ENCODE results near the gene MRPS9. TPM values are rescaled to one million over a fixed set of nuclear protein-coding genes. Genes with fewer than 3 reads are reported as not detected.

The MRPS9 gene
- total and polyA plus RNA-seq, 9 of the 15 experiments (the other 6 are each of a cell fraction or from before 2014, with no cell fraction given) = 46.2 to 143 (median 65.6) TPM

DNA sequence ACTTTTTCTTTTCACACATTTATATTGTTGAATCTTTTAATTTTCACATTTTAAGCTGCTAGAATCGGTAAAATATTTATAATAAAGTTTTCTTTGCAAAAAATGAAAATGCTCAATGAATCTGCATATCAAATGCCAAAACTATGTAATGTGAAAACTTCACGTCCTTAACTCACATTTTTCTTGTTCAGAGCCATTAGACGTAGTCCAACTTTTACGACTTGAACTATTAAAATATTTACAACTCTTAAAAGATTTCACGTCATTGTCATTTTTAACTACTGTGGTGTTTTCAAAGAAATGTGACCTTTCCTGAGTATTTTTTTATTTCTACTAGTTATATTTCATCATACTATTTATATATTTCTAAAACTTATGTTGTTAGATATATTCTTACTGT is 54.9 kb downstream of the MRPS9 start (continued):
- TF ChIP-seq ZNF408 (CRISPR knock-in tag; IDR thresholded peaks at IDR 0.05; ENCODE audit: low read depth) = peak; percentile 92
- no peak for TF ChIP-seq KAT8 (IDR thresholded peaks at IDR 0.05; ENCODE audit: low read depth)
- no peak for TF ChIP-seq ZNF41 (CRISPR knock-in tag; conservative IDR thresholded peaks at IDR 0.05)
- TF ChIP-seq IFI16 (CRISPR knock-in tag; IDR thresholded peaks at IDR 0.05) = no peak
- TF ChIP-seq, protein P1, sequence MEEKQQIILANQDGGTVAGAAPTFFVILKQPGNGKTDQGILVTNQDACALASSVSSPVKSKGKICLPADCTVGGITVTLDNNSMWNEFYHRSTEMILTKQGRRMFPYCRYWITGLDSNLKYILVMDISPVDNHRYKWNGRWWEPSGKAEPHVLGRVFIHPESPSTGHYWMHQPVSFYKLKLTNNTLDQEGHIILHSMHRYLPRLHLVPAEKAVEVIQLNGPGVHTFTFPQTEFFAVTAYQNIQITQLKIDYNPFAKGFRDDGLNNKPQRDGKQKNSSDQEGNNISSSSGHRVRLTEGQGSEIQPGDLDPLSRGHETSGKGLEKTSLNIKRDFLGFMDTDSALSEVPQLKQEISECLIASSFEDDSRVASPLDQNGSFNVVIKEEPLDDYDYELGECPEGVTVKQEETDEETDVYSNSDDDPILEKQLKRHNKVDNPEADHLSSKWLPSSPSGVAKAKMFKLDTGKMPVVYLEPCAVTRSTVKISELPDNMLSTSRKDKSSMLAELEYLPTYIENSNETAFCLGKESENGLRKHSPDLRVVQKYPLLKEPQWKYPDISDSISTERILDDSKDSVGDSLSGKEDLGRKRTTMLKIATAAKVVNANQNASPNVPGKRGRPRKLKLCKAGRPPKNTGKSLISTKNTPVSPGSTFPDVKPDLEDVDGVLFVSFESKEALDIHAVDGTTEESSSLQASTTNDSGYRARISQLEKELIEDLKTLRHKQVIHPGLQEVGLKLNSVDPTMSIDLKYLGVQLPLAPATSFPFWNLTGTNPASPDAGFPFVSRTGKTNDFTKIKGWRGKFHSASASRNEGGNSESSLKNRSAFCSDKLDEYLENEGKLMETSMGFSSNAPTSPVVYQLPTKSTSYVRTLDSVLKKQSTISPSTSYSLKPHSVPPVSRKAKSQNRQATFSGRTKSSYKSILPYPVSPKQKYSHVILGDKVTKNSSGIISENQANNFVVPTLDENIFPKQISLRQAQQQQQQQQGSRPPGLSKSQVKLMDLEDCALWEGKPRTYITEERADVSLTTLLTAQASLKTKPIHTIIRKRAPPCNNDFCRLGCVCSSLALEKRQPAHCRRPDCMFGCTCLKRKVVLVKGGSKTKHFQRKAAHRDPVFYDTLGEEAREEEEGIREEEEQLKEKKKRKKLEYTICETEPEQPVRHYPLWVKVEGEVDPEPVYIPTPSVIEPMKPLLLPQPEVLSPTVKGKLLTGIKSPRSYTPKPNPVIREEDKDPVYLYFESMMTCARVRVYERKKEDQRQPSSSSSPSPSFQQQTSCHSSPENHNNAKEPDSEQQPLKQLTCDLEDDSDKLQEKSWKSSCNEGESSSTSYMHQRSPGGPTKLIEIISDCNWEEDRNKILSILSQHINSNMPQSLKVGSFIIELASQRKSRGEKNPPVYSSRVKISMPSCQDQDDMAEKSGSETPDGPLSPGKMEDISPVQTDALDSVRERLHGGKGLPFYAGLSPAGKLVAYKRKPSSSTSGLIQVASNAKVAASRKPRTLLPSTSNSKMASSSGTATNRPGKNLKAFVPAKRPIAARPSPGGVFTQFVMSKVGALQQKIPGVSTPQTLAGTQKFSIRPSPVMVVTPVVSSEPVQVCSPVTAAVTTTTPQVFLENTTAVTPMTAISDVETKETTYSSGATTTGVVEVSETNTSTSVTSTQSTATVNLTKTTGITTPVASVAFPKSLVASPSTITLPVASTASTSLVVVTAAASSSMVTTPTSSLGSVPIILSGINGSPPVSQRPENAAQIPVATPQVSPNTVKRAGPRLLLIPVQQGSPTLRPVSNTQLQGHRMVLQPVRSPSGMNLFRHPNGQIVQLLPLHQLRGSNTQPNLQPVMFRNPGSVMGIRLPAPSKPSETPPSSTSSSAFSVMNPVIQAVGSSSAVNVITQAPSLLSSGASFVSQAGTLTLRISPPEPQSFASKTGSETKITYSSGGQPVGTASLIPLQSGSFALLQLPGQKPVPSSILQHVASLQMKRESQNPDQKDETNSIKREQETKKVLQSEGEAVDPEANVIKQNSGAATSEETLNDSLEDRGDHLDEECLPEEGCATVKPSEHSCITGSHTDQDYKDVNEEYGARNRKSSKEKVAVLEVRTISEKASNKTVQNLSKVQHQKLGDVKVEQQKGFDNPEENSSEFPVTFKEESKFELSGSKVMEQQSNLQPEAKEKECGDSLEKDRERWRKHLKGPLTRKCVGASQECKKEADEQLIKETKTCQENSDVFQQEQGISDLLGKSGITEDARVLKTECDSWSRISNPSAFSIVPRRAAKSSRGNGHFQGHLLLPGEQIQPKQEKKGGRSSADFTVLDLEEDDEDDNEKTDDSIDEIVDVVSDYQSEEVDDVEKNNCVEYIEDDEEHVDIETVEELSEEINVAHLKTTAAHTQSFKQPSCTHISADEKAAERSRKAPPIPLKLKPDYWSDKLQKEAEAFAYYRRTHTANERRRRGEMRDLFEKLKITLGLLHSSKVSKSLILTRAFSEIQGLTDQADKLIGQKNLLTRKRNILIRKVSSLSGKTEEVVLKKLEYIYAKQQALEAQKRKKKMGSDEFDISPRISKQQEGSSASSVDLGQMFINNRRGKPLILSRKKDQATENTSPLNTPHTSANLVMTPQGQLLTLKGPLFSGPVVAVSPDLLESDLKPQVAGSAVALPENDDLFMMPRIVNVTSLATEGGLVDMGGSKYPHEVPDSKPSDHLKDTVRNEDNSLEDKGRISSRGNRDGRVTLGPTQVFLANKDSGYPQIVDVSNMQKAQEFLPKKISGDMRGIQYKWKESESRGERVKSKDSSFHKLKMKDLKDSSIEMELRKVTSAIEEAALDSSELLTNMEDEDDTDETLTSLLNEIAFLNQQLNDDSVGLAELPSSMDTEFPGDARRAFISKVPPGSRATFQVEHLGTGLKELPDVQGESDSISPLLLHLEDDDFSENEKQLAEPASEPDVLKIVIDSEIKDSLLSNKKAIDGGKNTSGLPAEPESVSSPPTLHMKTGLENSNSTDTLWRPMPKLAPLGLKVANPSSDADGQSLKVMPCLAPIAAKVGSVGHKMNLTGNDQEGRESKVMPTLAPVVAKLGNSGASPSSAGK (IDR thresholded peaks at IDR 0.05) = no peak
- TF ChIP-seq, protein P2, sequence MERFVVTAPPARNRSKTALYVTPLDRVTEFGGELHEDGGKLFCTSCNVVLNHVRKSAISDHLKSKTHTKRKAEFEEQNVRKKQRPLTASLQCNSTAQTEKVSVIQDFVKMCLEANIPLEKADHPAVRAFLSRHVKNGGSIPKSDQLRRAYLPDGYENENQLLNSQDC (CRISPR knock-in tag; IDR thresholded peaks at IDR 0.05) = no peak
- no peak for TF ChIP-seq MBD2 (IDR thresholded peaks at IDR 0.05; ENCODE audit: borderline replicate concordance, low read depth)
- TF ChIP-seq, protein P3, sequence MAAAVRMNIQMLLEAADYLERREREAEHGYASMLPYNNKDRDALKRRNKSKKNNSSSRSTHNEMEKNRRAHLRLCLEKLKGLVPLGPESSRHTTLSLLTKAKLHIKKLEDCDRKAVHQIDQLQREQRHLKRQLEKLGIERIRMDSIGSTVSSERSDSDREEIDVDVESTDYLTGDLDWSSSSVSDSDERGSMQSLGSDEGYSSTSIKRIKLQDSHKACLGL (CRISPR knock-in tag; IDR thresholded peaks at IDR 0.05; ENCODE audit: borderline replicate concordance, poor library complexity, severe bottlenecking) = no peak
- TF ChIP-seq SP1 (CRISPR knock-in tag; IDR thresholded peaks at IDR 0.05) = no peak

Data from K562 (cell line).